Esophagus mucosa (tissue), 1 donor: ENCODE data around the gene CCS. TPM values are rescaled to one million over a fixed set of nuclear protein-coding genes. Genes with fewer than 3 reads are reported as not detected.
"Not testable (repeated sequence)": the region's sequence is repeated elsewhere in the genome, so short reads cannot be mapped to it uniquely, and the experiment has no call there.

Experiments used
- ATAC-seq: fragments of 200-7000 bp; cut with Tn5 transposase; one replicate; pipeline ENCODE4 v1.9.1; 2020
- total RNA-seq: library from RNA; stranded (reverse); gene quantifications from one replicate; pipeline ENCODE4 v1.2.4, GENCODE V29; 2023
- donor health status: DM: yes; HTN: yes; CAD: no.

CCS gene
- total RNA-seq, 1 donor from 2014 or later, result 20.1 TPM

- no peak for ATAC-seq
These were observed 284 bp downstream of the CCS start for GRCh38 chr11:66593303-66593635.

GRCh38 chr11:66593650-66594049, 665 bp downstream of the CCS start:
- no peak for ATAC-seq

GRCh38 chr11:66595245-66595904, 2.4 kb downstream of the CCS start:
- ATAC-seq, result no peak

GRCh38 chr11:66598993-66599392, 6.0 kb downstream of the CCS start:
- ATAC-seq, result no peak

GRCh38 chr11:66600219-66600618, 7.2 kb downstream of the CCS start:
- ATAC-seq, result no peak

GRCh38 chr11:66600631-66601233, 7.7 kb downstream of the CCS start:
- ATAC-seq, result no peak

- no peak for ATAC-seq
These were observed 10.1 kb downstream of the CCS start for GRCh38 chr11:66603072-66603471.

GRCh38 chr11:66604155-66604554, 11.2 kb downstream of the CCS start:
- ATAC-seq, result no peak

- not testable (repeated sequence) for ATAC-seq
These were observed 13.6 kb downstream of the CCS start for GRCh38 chr11:66606608-66607007.

- ATAC-seq, result peak; percentile 61
These were observed 14.3 kb downstream of the CCS start for GRCh38 chr11:66607126-66607834.

- no peak for ATAC-seq
These were observed 17.0 kb downstream of the CCS start for GRCh38 chr11:66609721-66610617.

- ATAC-seq, result no peak
These were observed 19.5 kb downstream of the CCS start for GRCh38 chr11:66612458-66612857.

- ATAC-seq, result no peak
These were observed 21.1 kb downstream of the CCS start for GRCh38 chr11:66614073-66614472.

GRCh38 chr11:66616379-66617154, 23.6 kb downstream of the CCS start, which contains the start of gene RBM14:
Gene RBM14, plus strand, starts transcription at chr11:66616630. Its CDS starts 91 bp downstream, at chr11:66616721.
- ATAC-seq, result peak; percentile 96

GRCh38 chr11:66617155-66617834, 24.3 kb downstream of the CCS start:
- no peak for ATAC-seq

GRCh38 chr11:66619080-66619554, 26.1 kb downstream of the CCS start:
- ATAC-seq, result peak; percentile 47

- no peak for ATAC-seq
These were observed 31.5 kb downstream of the CCS start for GRCh38 chr11:66624450-66624849.

GRCh38 chr11:66625041-66625751, 32.2 kb downstream of the CCS start:
- peak; percentile 10 for ATAC-seq

- ATAC-seq, result peak; percentile 9
These were observed 32.8 kb downstream of the CCS start for GRCh38 chr11:66625752-66626149.

- ATAC-seq, result no peak
These were observed 33.4 kb downstream of the CCS start for GRCh38 chr11:66626382-66626781.

GRCh38 chr11:66626926-66627325, 33.9 kb downstream of the CCS start:
- ATAC-seq, result no peak
